RWPE2 (cell line): ENCODE measurements around the gene ADCYAP1R1.

Experiments used
- ATAC-seq: fragments of 200-7000 bp; cut with Tn5 transposase; 3 replicates; pipeline ENCODE4 v1.9.1; 2021; ENCODE audit warnings: low read depth
- DNase-seq: peaks from one replicate; pipeline ENCODE4 v3.0.0-alpha.2; 2020; ENCODE audit warnings: low spot score
- H3K27ac ChIP-seq: fragments of 450-650 bp; 2 replicates; pipeline ENCODE4 v1.5.1; 2017; ENCODE audit warnings: mild to moderate bottlenecking; ENCODE audit not compliant: poor library complexity, severe bottlenecking
- H3K27me3 ChIP-seq: fragments of 250-450 bp; sonication (Bioruptor Pico); 2 replicates; pipeline ENCODE4 v1.5.1; 2021; ENCODE audit warnings: mild to moderate bottlenecking, moderate library complexity; ENCODE audit not compliant: insufficient read depth, poor library complexity, severe bottlenecking
- H3K36me3 ChIP-seq: fragments of 250-450 bp; sonication (Bioruptor Pico); 2 replicates; pipeline ENCODE4 v1.5.1; 2020; ENCODE audit warnings: low read depth, mild to moderate bottlenecking, moderate library complexity
- H3K4me1 ChIP-seq: fragments of 250-450 bp; sonication (Bioruptor Pico); 2 replicates; pipeline ENCODE4 v1.5.1; 2021; ENCODE audit warnings: mild to moderate bottlenecking, moderate library complexity; ENCODE audit not compliant: insufficient read depth, poor library complexity, severe bottlenecking
- H3K4me3 ChIP-seq: fragments of 250-450 bp; sonication (Bioruptor Pico); 2 replicates; pipeline ENCODE4 v1.5.1; 2021; ENCODE audit warnings: mild to moderate bottlenecking, moderate library complexity; ENCODE audit not compliant: severe bottlenecking
- H3K9me3 ChIP-seq: fragments of 250-450 bp; sonication (Bioruptor Pico); 2 replicates; pipeline ENCODE4 v1.5.1; 2021; ENCODE audit warnings: mild to moderate bottlenecking, moderate library complexity; ENCODE audit not compliant: severe bottlenecking
- CTCF ChIP-seq: fragments of 450-650 bp; IDR thresholded peaks from one replicate; pipeline ENCODE4 v1.5.1; 2017; ENCODE audit warnings: mild to moderate bottlenecking, moderate library complexity; ENCODE audit not compliant: poor library complexity, severe bottlenecking

The ADCYAP1R1 gene

GRCh38 chr7:31080763-31081162, 28.7 kb downstream of the ADCYAP1R1 start:
- Histone ChIP-seq H3K4me1 (no peaks in the 10 kb centered on the region), H3K27ac (no peak overlapping the region), H3K9me3 (no peaks in the 10 kb centered on the region), H3K4me3 (no peak overlapping the region), H3K27me3 (no peaks in the 10 kb centered on the region), H3K36me3 (no peaks in the 10 kb centered on the region)
- TF ChIP-seq CTCF: no peak
- no peak for ATAC-seq
- no peak for DNase-seq

- no peak for ATAC-seq
- no peak for TF ChIP-seq CTCF
- Histone ChIP-seq H3K27ac (no peak overlapping the region), H3K9me3 (no peaks in the 10 kb centered on the region), H3K4me1 (no peaks in the 10 kb centered on the region), H3K4me3 (no peak overlapping the region), H3K36me3 (no peaks in the 10 kb centered on the region), H3K27me3 (no peaks in the 10 kb centered on the region)
- DNase-seq: peak; percentile 34
Measured at GRCh38 chr7:31082017-31082416, 29.9 kb downstream of the ADCYAP1R1 start.

- H3K36me3 ChIP-seq: no peaks in the 10 kb centered on the region
- no peaks in the 10 kb centered on the region for H3K9me3 ChIP-seq
- TF ChIP-seq CTCF: no peak
- H3K4me3 ChIP-seq: no peak overlapping the region
- H3K27ac ChIP-seq: no peak overlapping the region
- DNase-seq: peak; percentile 1
- ATAC-seq: no peak
- no peaks in the 10 kb centered on the region for H3K27me3 ChIP-seq
- no peaks in the 10 kb centered on the region for H3K4me1 ChIP-seq
Measured at GRCh38 chr7:31082447-31082846, 30.3 kb downstream of the ADCYAP1R1 start.

- no peak overlapping the region for H3K4me3 ChIP-seq
- peak; percentile 11 for DNase-seq
- H3K9me3 ChIP-seq: no peaks in the 10 kb centered on the region
- TF ChIP-seq CTCF: no peak
- H3K4me1 ChIP-seq: no peaks in the 10 kb centered on the region
- no peak for ATAC-seq
- no peaks in the 10 kb centered on the region for H3K36me3 ChIP-seq
- H3K27me3 ChIP-seq: no peaks in the 10 kb centered on the region
- no peak overlapping the region for H3K27ac ChIP-seq
Measured at GRCh38 chr7:31083210-31083786, 31.2 kb downstream of the ADCYAP1R1 start.

DNA sequence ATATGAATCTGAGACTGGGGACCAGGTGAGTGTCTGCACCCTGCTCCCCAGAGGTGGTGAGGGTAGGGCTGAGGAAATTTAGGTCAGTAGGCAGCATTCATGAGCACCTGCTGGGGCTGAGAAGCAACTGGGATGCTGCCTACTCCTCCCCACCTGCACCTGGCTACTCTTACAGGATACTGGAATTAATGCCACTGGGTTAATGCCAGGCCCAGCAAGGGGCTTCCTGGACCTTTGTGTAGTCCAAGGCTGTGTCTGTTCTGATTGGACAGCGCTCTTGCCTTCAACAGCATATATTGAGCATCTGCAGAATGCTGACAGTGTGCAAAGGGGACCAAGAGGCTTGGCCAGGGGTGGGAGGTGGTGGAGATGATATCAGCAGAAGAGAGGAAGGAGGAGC, 32.1 kb downstream of the ADCYAP1R1 start:
- Histone ChIP-seq H3K36me3 (no peaks in the 10 kb centered on the region), H3K4me3 (no peak overlapping the region), H3K27ac (no peak overlapping the region), H3K27me3 (peaks cover 6% of the 10 kb centered on the region), H3K9me3 (no peaks in the 10 kb centered on the region), H3K4me1 (no peaks in the 10 kb centered on the region)
- ATAC-seq (no peak), DNase-seq (no peak)
- no peak for TF ChIP-seq CTCF
